ENCODE measurements around the gene SOCS7. TPM values are rescaled to one million over a fixed set of nuclear protein-coding genes. Genes with fewer than 3 reads are reported as not detected.

SOCS7 gene
- total and polyA plus RNA-seq, 2 of the 4 experiments (the other 2 are of a cell fraction), result 6.5 to 6.8 TPM

DNA sequence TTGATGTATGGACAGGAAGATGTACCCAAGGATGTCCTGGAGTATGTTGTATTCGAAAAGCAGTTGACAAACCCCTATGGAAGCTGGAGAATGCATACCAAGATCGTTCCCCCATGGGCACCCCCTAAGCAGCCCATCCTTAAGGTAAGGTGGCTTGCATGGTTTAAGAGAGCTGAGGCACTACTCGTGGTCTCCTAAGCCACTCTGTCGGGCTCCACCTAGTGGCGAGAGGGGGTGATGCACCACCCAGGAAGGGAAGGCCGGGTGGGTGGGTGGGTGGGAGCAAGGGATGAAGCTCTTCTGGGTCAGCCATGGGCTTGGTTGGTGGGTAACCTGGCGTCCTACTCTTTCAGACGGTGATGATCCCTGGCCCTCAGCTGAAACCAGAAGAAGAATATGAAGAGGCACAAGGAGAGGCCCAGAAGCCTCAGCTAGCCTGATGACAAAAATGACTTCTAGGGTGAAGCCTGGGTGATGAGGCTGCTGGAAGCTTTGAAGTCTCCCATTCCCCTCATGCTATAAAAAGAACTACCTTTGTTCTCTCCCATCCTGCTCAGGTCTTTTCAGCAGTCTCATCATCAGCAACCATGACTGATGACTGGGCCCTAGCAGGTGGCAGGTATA is 29.4 kb upstream of the SOCS7 start:
- DNase-seq (peak; percentile 39), ATAC-seq (ENCODE audit: low read depth) (peak; percentile 84)
- H3K4ac ChIP-seq (ENCODE audit: low read depth, low read length), result no peak overlapping the region
- H3K23ac ChIP-seq (ENCODE audit: low read depth, low read length), result no peak overlapping the region
- no peak overlapping the region for H4K8ac ChIP-seq (ENCODE audit: low read depth in 2 of 2, low read length in 2 of 2)
- in situ Hi-C loops (cut with MboI; ENCODE audit: low sequenced_read_pairs), result no loop called here
- H3K4me3 ChIP-seq (ENCODE audit: insufficient read depth, low read depth, low read length), result no peak overlapping the region
- H4K5ac ChIP-seq (ENCODE audit: low read depth, low read length), result no peak overlapping the region
- dilution Hi-C loops (cut with HindIII; ENCODE audit: low sequenced_read_pairs, unreplicated experiment), result no loop called here
- no peak overlapping the region for H2BK15ac ChIP-seq (ENCODE audit: low read depth, low read length)
- no TSS peak for BruUV-seq (replicated peaks)
- no peak overlapping the region for H3K27ac ChIP-seq (ENCODE audit: insufficient read depth, low read length)
- H2AK9ac ChIP-seq (replicated peaks; ENCODE audit: low read depth, low read length, poor library complexity), result no peak overlapping the region
- H2AFZ ChIP-seq (replicated peaks; ENCODE audit: low read length, poor library complexity), result no peak overlapping the region
- H3K18ac ChIP-seq (ENCODE audit: low read depth, low read length), result peak overlapping the region; percentile 9; the same call in 1 of the 2 replicates
- no peak overlapping the region for H2BK20ac ChIP-seq (ENCODE audit: low read depth, low read length)
- H3K14ac ChIP-seq (replicated peaks; ENCODE audit: low read depth, low read length), result no peak overlapping the region
- H2BK5ac ChIP-seq (ENCODE audit: low read depth, low read length, poor library complexity, severe bottlenecking), result no peak overlapping the region
- peak; percentile 19; the same call in 1 of the 2 replicates for TF ChIP-seq SMC3 (IDR thresholded peaks at IDR 0.05; ENCODE audit: low read depth, low read length)
- peak; percentile 33 for TF ChIP-seq RAD21 (IDR thresholded peaks at IDR 0.05; ENCODE audit: low read length)
- no peak for TF ChIP-seq MXI1 (IDR thresholded peaks at IDR 0.05; ENCODE audit: borderline replicate concordance, low read depth, low read length)
- TF ChIP-seq RFX5 (IDR thresholded peaks at IDR 0.05; ENCODE audit: low read depth, low read length), result no peak
- no peak for TF ChIP-seq CEBPB (IDR thresholded peaks at IDR 0.05; ENCODE audit: low read depth, low read length)
- TF ChIP-seq, protein P1, sequence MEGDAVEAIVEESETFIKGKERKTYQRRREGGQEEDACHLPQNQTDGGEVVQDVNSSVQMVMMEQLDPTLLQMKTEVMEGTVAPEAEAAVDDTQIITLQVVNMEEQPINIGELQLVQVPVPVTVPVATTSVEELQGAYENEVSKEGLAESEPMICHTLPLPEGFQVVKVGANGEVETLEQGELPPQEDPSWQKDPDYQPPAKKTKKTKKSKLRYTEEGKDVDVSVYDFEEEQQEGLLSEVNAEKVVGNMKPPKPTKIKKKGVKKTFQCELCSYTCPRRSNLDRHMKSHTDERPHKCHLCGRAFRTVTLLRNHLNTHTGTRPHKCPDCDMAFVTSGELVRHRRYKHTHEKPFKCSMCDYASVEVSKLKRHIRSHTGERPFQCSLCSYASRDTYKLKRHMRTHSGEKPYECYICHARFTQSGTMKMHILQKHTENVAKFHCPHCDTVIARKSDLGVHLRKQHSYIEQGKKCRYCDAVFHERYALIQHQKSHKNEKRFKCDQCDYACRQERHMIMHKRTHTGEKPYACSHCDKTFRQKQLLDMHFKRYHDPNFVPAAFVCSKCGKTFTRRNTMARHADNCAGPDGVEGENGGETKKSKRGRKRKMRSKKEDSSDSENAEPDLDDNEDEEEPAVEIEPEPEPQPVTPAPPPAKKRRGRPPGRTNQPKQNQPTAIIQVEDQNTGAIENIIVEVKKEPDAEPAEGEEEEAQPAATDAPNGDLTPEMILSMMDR (conservative IDR thresholded peaks at IDR 0.05; ENCODE audit: low read depth, low read length), result peak; percentile 48
- H3K4me2 ChIP-seq (ENCODE audit: low read depth, low read length), result no peak overlapping the region
- no peaks in the 10 kb centered on the region; the same call in 1 of the 2 replicates for H4K20me1 ChIP-seq (ENCODE audit: insufficient read depth, low read length)
- no CpG with 5 or more reads among the region's 8 CpGs for WGBS, 2 experiments (ENCODE audit: extremely low coverage in 2 of 2, insufficient read length in 1 of 2)
- no peaks in the 10 kb centered on the region; a peak in 1 of 4 replicates for H3K79me1 ChIP-seq (ENCODE audit: low read depth in 1 of 2, low read length in 2 of 2)
- H2BK120ac ChIP-seq (ENCODE audit: low read depth, low read length), result no peak overlapping the region
- no peak overlapping the region for H4K91ac ChIP-seq (ENCODE audit: insufficient read depth, low read depth, low read length)
- POLR2A ChIA-PET (ENCODE audit: unreplicated experiment), result interaction anchor here (0.5 kb wide), 1 partner anchor 20 kb away, joined by 4 read pairs; no protein-coding TSS in a partner anchor
- H2AK5ac ChIP-seq (ENCODE audit: low read depth, low read length), result no peak overlapping the region
- H3K9me3 ChIP-seq (ENCODE audit: control insufficient read depth, insufficient read depth, low read length), result no peaks in the 10 kb centered on the region
- intact Hi-C loops (cut with micrococcal nuclease), result no loop called here
- no peak overlapping the region for H3K9ac ChIP-seq (ENCODE audit: low read depth, low read length)
- H3K4me1 ChIP-seq (ENCODE audit: control insufficient read depth, insufficient read depth, low read length), result peaks cover 12% of the 10 kb centered on the region
- H3K27me3 ChIP-seq (ENCODE audit: control insufficient read depth, insufficient read depth, low read length), result peaks cover 4% of the 10 kb centered on the region; the same call in 1 of the 2 replicates
- no peak overlapping the region for H3K56ac ChIP-seq (ENCODE audit: extremely low read depth, insufficient read depth, low read length)
- 0 out of 2 replicates have a peak, but pooled peaks cover 5% of the 10 kb centered on the region for H3K9me1 ChIP-seq (ENCODE audit: insufficient read depth, low read length)
- H3K36me3 ChIP-seq (ENCODE audit: control insufficient read depth, insufficient read depth, low read length), result peaks cover 15% of the 10 kb centered on the region
- CTCF ChIA-PET, result interaction anchor here (1.2 kb wide), 1 partner anchor 10 kb away, joined by 5 read pairs; no protein-coding TSS in a partner anchor
